Measurements from ENCODE around the gene KCTD7.
"Not testable (repeated sequence)": the region's sequence is repeated elsewhere in the genome, so short reads cannot be mapped to it uniquely, and the experiment has no call there.

DNA sequence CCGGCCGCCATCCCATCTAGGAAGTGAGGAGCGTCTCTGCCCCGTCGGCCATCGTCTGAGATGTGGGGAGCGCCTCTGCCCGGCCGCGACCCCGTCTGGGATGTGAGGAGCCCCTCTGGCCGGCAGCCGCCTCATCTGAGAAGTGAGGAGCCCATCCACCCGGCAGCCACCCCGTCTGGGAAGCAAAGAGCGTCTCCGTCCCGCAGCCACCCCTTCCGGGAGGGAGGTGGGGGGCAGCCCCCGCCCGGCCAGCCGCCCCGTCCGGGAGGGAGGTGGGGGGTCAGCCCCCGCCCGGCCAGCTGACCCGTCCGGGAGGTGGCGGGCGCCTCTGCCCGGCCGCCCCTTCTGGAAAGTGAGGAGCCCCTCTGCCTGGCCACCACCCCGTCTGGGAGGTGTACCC lies 14.1 kb upstream of the KCTD7 start:
- TF ChIP-seq, protein P1, sequence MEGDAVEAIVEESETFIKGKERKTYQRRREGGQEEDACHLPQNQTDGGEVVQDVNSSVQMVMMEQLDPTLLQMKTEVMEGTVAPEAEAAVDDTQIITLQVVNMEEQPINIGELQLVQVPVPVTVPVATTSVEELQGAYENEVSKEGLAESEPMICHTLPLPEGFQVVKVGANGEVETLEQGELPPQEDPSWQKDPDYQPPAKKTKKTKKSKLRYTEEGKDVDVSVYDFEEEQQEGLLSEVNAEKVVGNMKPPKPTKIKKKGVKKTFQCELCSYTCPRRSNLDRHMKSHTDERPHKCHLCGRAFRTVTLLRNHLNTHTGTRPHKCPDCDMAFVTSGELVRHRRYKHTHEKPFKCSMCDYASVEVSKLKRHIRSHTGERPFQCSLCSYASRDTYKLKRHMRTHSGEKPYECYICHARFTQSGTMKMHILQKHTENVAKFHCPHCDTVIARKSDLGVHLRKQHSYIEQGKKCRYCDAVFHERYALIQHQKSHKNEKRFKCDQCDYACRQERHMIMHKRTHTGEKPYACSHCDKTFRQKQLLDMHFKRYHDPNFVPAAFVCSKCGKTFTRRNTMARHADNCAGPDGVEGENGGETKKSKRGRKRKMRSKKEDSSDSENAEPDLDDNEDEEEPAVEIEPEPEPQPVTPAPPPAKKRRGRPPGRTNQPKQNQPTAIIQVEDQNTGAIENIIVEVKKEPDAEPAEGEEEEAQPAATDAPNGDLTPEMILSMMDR (IDR thresholded peaks at IDR 0.05; ENCODE audit: low read depth, low read length, poor library complexity, severe bottlenecking) = not testable (repeated sequence)
- TF ChIP-seq EZH2phosphoT487 (IDR thresholded peaks at IDR 0.05; ENCODE audit: borderline replicate concordance, low read length) = not testable (repeated sequence)
